ENCODE data around the gene ROBO1. TPM values are rescaled to one million over a fixed set of nuclear protein-coding genes. Genes with fewer than 3 reads are reported as not detected.
"Not testable (repeated sequence)": the region's sequence is repeated elsewhere in the genome, so short reads cannot be mapped to it uniquely, and the experiment has no call there.

The ROBO1 gene
- total and polyA plus RNA-seq, 4 donors = 1.0 to 30.3 (median 3.9) TPM

DNA sequence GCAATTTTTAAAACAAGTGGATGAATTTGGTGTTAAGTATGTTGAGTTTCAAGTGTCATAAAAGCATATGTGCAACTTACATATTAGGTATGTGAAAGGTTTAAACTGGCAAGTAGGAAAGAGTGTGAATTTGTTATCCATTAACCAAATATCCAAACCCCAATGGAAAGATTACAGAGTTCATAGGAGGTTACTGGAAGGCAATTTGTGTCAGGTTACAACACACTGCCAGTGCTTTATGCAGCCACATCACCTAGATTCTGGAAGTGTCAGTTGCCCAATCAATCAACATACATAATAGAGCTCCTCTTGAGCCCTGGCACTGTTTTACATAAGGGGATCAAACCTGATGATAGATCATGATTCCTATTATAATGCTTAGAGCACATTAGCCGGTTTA lies 261.0 kb downstream of the ROBO1 start:
- H3K9me3 ChIP-seq (ENCODE audit: control insufficient read depth in 4 of 4, low read length in 3 of 4) = peaks cover 0 to 2% (median 0%) of the 10 kb centered on the region in 4 donors
- no peaks in the 10 kb centered on the region for H3K36me3 ChIP-seq (ENCODE audit: control insufficient read depth in 4 of 4, insufficient read depth in 3 of 4, low read depth in 1 of 4, low read length in 3 of 4)
- no peaks in the 10 kb centered on the region for H3K27me3 ChIP-seq (ENCODE audit: control insufficient read depth in 4 of 4, insufficient read depth in 4 of 4, low read length in 3 of 4)
- peak; percentile 86 for TF ChIP-seq SP1 (IDR thresholded peaks at IDR 0.05)
- TF ChIP-seq GABPA (IDR thresholded peaks at IDR 0.05 in 1 of 2, conservative IDR thresholded peaks at IDR 0.05 in 1 of 2) = no peak
- peak; percentile 40 for TF ChIP-seq ZBTB33 (IDR thresholded peaks at IDR 0.05)
- TF ChIP-seq, protein P1, sequence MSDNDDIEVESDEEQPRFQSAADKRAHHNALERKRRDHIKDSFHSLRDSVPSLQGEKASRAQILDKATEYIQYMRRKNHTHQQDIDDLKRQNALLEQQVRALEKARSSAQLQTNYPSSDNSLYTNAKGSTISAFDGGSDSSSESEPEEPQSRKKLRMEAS (IDR thresholded peaks at IDR 0.05) = peak; percentile 51
- TF ChIP-seq ATF3 (IDR thresholded peaks at IDR 0.05) = no peak
- TF ChIP-seq HNF4A (conservative IDR thresholded peaks at IDR 0.05) = peak; percentile 45 to 59
- TF ChIP-seq YY1 (IDR thresholded peaks at IDR 0.05) = peak; percentile 59
- peak; percentile 60 to 82 for TF ChIP-seq EGR1 (IDR thresholded peaks at IDR 0.05; ENCODE audit: low read depth in 2 of 2)
- TF ChIP-seq FOXA2 (IDR thresholded peaks at IDR 0.05) = no peak
- no peak for TF ChIP-seq HNF4G (IDR thresholded peaks at IDR 0.05)
- TF ChIP-seq RAD21 (IDR thresholded peaks at IDR 0.05) = peak in 1 of 2 donors; percentile 19
- no peak for TF ChIP-seq TAF1 (conservative IDR thresholded peaks at IDR 0.05)
- peak in 1 of 2 donors; percentile 43 for TF ChIP-seq JUND (IDR thresholded peaks at IDR 0.05)
- no peak for TF ChIP-seq NR2F2 (IDR thresholded peaks at IDR 0.05)
- no peak for TF ChIP-seq FOXA1 (IDR thresholded peaks at IDR 0.05)
- TF ChIP-seq, protein P2, sequence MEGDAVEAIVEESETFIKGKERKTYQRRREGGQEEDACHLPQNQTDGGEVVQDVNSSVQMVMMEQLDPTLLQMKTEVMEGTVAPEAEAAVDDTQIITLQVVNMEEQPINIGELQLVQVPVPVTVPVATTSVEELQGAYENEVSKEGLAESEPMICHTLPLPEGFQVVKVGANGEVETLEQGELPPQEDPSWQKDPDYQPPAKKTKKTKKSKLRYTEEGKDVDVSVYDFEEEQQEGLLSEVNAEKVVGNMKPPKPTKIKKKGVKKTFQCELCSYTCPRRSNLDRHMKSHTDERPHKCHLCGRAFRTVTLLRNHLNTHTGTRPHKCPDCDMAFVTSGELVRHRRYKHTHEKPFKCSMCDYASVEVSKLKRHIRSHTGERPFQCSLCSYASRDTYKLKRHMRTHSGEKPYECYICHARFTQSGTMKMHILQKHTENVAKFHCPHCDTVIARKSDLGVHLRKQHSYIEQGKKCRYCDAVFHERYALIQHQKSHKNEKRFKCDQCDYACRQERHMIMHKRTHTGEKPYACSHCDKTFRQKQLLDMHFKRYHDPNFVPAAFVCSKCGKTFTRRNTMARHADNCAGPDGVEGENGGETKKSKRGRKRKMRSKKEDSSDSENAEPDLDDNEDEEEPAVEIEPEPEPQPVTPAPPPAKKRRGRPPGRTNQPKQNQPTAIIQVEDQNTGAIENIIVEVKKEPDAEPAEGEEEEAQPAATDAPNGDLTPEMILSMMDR (IDR thresholded peaks at IDR 0.05; ENCODE audit: low read depth, low read length, missing input control) = no peak
- peak; percentile 69 for TF ChIP-seq REST (IDR thresholded peaks at IDR 0.05)
- peak; percentile 92 to 97 for TF ChIP-seq RXRA (IDR thresholded peaks at IDR 0.05)
- no peak overlapping the region for H3K4me3 ChIP-seq (ENCODE audit: low read depth in 1 of 3, low read length in 3 of 3)
- no peak for DNase-seq (ENCODE audit: low spot score)
- H3K9ac ChIP-seq (ENCODE audit: low read depth in 1 of 2, low read length in 2 of 2) = no peak overlapping the region
- peak overlapping the region in 1 of 2 donors; percentile 53 for H3K27ac ChIP-seq (ENCODE audit: low read depth in 1 of 2, low read length in 2 of 2)
- peaks cover 0 to 7% (median 5%) of the 10 kb centered on the region in 4 donors for H3K4me1 ChIP-seq (ENCODE audit: control insufficient read depth in 4 of 4, insufficient read depth in 4 of 4, low read length in 3 of 4)
- 83% methylated on average over 1 of the region's 1 CpG for WGBS

GRCh38 chr3:79502216-79502681 lies 265.5 kb downstream of the ROBO1 start:
- not testable (repeated sequence) for H3K4me1 ChIP-seq (ENCODE audit: control insufficient read depth in 4 of 4, insufficient read depth in 4 of 4, low read length in 3 of 4); DNase-seq (ENCODE audit: low spot score); H3K27me3 ChIP-seq (ENCODE audit: control insufficient read depth in 4 of 4, insufficient read depth in 4 of 4, low read length in 3 of 4); H3K9ac ChIP-seq (ENCODE audit: low read depth in 1 of 2, low read length in 2 of 2); H3K36me3 ChIP-seq (ENCODE audit: control insufficient read depth in 4 of 4, insufficient read depth in 3 of 4, low read depth in 1 of 4, low read length in 3 of 4); H3K27ac ChIP-seq (ENCODE audit: low read depth in 1 of 2, low read length in 2 of 2); H3K4me3 ChIP-seq (ENCODE audit: low read depth in 1 of 3, low read length in 3 of 3); H3K9me3 ChIP-seq (ENCODE audit: control insufficient read depth in 4 of 4, low read length in 3 of 4)
- 95% methylated on average over 39 of the region's 39 CpGs for WGBS
